HEK293T (cell line): Measurements from ENCODE around the gene DOLPP1.
"Not testable (repeated sequence)": the region's sequence is repeated elsewhere in the genome, so short reads cannot be mapped to it uniquely, and the experiment has no call there.

ENCODE experiments used
- BHLHE40 ChIP-seq: fragments of 450-650 bp; IDR thresholded peaks from 2 replicates; pipeline ENCODE4 v1.6.1; 2016; ENCODE audit warnings: mild to moderate bottlenecking, moderate library complexity, borderline replicate concordance
- FOXA1 ChIP-seq: fragments of 450-650 bp; IDR thresholded peaks from 2 replicates; pipeline ENCODE4 v1.6.1; 2016; ENCODE audit warnings: mild to moderate bottlenecking
- HDGF ChIP-seq: fragments of 450-650 bp; IDR thresholded peaks from 2 replicates; pipeline ENCODE4 v1.6.1; 2017; ENCODE audit warnings: antibody characterized with exemption, borderline replicate concordance

- not testable (repeated sequence) for TF ChIP-seq BHLHE40, FOXA1, HDGF
Observed at GRCh38 chr9:129122976-129123375, 42.1 kb downstream of the DOLPP1 start.
